Myocyte (in vitro differentiated cells): ENCODE results near the gene RIOK3. TPM values are rescaled to one million over a fixed set of nuclear protein-coding genes. Genes with fewer than 3 reads are reported as not detected.
A peak's percentile ranks its signal among the peaks of the same experiment; 100 is the strongest.
"Not testable (repeated sequence)": the region's sequence is repeated elsewhere in the genome, so short reads cannot be mapped to it uniquely, and the experiment has no call there.

Source experiments
- DNase-seq: peaks from one replicate; pipeline ENCODE4 v3.0.0-alpha.2; 2012; ENCODE audit warnings: low read depth
- polyA plus RNA-seq: library from polyadenylated mRNA; unstranded; fragments of >200 nt; gene quantifications from one replicate; pipeline ENCODE4 v1.2.1, GENCODE V29; 2012; ENCODE audit warnings: missing spikeins
- total RNA-seq: library from RNA; depleted of rRNA; stranded (reverse); fragments of >200 nt; gene quantifications from 2 replicates; pipeline ENCODE4 v1.2.3, GENCODE V29; 2014

The RIOK3 gene
- total RNA-seq: 157 and 160 TPM in 2 replicates
- polyA plus RNA-seq: 82.7 TPM

DNA sequence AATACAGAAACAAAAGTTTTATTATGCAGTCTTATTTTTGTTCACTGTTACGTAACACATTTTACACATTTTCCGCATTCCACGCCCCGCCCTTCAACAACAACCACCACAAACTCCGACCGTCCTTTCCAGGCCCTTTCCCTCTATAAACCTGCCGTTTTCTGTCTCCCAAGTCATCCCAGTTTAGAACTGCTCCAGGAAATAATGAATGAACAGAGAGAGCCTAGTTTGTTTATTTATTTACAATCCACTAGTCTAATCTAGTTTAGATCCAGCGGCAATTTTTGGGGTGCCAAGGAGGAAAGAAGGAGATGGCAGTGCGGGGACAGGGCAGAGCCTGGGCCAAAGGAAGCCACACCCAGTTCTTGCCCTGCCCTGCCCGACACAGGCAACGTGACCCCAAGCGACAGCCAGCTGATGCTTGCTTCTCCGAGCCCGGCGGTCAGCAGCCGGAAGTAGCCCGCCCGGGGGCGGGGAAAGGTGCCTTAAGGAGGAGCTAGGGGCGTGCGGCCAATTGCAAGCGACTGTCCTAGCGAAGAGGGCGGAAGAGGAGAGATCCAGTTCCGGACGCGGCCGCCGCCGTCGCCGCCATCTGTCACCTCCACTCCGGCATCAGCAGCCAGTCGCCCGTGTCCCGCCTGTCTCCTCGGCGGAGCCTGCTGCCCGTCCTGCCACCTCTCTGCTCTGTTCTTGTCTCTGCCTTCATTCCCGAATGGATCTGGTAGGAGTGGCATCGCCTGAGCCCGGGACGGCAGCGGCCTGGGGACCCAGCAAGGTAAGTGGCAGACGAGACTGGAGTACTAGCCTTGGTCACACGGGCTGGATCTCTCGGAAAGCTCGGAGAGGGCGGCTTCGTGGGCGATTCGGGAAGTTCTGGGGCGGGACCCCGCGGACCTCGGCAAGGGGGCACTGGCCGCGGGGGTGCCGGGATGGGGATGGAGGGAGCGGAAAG is at the start of gene RIOK3:
Gene RIOK3, plus strand, starts transcription at position 560 of the 952 bp plus-strand sequence. Its CDS starts 153 bp downstream, at position 713.
- peak; percentile 99 for DNase-seq

DNA sequence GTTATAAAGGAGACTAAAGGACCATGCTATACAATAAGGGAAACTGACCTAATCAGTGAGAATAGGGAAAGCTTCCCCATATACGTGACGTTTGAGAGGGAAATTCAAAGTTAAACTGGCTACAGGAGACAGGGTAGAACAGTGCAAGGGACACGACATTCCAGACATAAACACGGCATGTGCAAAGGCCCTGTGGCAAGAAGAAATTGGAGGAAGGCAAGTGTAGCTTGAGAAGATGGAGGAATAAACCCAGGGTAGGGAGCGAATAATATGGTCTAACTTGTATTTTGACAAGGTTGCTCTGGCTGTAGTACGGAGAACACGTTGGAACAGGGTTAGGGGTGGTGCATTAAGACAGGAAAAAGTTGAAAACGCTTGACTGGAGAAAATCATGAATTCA is 49.8 kb upstream of the RIOK3 start:
- DNase-seq: no peak

GRCh38 chr18:23405636-23406035 is 47.5 kb upstream of the RIOK3 start:
- no peak for DNase-seq

DNA sequence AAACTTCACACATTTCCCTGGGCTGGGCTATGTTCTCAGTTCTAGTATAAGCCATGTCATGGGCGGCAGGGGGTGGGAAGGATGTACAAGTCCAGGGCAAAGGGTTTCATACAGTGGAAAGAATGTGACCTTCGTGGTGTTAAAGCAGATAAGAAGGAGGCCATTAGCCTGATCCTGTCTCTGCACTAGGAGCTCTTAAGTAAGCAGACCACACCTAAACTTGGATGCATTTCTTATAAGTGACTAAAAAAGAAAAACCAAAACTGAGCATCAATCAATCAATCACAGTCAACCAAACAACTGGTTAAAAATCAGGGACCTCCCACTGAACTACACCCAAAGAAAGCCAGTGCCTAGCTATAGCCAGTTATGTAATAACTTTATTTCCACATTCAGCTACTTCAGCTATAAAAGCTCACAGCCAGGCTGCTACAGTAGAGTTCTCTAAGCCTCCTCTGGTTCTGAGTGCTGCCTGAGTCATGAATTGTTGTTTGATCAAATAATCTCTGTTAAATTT is 46.8 kb upstream of the RIOK3 start:
- DNase-seq: no peak

DNA sequence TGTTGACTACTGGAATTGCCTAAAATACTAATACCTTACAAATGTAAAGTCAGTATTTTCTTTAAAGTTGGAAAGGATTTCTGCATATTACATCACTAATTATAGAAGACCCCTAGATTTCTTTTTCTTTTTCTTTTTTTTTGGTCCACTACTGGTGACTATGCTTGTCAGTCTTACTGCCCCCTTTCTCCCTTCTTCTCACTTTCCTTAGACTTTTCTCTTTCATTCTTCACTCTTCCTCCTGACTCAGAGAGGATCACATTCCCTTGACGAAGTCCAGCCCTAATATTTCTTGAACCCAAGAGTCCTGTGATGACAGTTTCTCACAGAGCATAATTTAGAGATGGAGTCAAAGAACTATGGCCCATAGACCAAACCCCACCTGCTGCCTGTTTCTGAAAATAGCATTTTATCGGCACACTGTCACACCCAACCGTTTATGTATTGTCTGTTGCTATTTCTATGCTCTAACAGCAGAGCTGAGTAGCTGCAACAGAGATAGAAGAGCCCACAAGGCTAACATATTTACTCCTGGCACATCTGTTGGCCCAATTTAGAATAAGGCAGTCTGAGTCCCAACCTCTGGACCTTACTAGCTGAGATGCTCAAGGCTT is 40.6 kb upstream of the RIOK3 start:
- DNase-seq: peak; percentile 83

GRCh38 chr18:23415515-23415914 is 37.6 kb upstream of the RIOK3 start:
- no peak for DNase-seq

DNA sequence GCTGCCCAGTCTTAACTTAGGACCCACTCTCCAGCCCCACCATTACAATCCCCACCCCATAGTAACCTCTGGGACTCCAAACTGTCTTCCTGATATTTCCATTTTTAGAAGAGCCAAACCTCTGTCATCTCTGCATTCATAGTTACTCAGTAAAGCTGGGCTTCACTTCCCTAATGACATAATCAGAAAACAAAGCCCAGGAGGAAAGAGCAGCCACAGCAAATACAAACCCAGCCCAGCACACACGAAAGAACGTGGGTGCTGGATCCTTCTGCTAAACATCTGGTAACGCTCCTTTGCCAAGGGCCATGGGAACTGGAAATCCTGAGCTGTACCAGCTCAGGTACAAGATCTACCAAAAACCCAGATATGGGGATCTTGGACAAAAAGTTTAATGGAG is 36.8 kb upstream of the RIOK3 start:
- no peak for DNase-seq

GRCh38 chr18:23421277-23421676 is 31.8 kb upstream of the RIOK3 start:
- DNase-seq: no peak

DNA sequence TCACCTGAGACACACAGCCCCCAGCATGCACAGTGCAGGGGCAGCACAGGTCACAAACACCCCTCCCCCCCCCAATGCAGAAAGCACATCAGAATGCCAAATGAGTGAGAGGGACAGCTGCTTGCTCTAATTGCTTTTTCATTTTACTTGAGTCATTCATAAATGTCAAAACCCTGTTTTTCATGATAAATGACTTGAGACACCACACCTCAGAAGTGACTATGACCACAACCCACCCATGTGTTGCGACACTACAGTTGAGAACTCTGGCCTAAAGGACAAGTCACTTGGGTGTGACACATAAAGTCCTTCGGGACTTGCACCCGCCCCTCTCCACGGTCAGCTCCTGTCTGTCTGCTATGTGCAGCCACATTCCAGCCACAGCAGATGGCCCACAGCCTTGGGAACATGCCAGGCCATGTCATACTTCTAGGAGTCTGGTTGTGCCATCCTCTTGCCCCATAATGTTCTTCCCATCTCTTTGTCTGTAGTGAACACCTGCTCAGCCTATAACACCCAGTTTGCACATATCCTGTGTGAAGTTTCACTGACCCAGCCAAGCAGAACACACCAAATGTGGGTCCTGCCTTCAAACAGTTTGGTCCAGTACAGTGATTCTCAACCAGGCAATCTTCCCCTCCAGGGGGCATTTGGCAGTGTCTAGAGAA is 30.2 kb upstream of the RIOK3 start:
- DNase-seq: peak; percentile 98

GRCh38 chr18:23424616-23425015 is 28.5 kb upstream of the RIOK3 start:
- DNase-seq: no peak

GRCh38 chr18:23428821-23429220 is 24.3 kb upstream of the RIOK3 start:
- DNase-seq: no peak

- DNase-seq: not testable (repeated sequence)
Measured at GRCh38 chr18:23429538-23429937, 23.5 kb upstream of the RIOK3 start.

DNA sequence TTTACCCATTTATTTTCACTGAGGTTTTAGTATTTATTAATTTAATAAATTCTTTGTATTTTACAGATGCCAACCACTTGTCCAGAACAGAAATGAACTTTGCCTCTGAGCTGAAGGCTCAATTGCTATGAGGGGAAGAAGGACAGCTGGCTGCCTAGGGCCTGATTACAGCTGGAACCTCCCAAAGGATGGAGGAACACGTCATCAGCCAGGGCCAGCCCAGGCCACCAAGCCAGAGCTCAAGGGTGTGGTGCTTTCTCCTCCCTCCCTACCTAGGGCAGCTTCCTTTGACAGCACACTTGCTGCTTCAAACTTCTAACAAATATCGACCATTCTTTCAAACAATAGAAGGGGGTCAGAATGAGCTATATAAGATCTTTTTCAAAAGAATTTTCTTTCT is 19.7 kb upstream of the RIOK3 start:
- no peak for DNase-seq

DNA sequence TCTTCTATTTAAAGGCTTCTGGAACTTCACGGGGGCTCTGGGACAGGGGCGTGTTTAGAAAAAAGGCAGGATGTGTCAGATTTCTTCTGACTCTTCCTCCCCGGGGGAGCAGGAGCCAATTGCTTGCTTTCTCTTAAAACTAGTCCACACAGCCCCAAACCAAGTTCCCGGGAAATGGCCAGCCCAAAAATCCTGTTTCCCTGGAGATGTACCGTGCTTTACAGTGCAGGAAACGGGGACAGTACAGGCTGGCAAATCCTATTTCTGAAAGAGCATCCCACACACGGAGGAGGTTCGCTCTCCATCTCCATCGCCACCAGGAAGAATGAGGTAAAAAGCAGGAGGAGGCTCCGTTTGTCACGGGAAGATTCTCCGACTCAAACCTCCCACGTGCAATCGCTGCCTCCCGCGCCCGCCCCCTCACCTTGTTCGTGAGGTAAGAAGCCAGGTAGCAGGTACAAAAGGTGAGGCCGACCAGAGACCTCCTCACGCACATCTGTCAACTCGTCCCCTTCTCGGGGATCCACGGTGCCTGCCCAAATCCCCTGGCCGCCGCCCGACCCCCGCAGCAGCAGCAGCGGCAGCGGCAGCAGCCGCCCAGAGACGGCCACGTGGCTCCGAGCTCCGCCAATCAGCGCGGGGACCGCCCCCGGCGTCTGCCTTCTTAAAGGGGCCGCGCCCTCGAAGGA is 15.6 kb upstream of the RIOK3 start:
- peak; percentile 78 for DNase-seq

GRCh38 chr18:23438046-23438377 is 15.1 kb upstream of the RIOK3 start:
- DNase-seq: no peak

GRCh38 chr18:23438608-23439366 is 14.3 kb upstream of the RIOK3 start:
- DNase-seq: no peak

GRCh38 chr18:23440131-23440530 is 13.0 kb upstream of the RIOK3 start:
- DNase-seq: no peak

DNA sequence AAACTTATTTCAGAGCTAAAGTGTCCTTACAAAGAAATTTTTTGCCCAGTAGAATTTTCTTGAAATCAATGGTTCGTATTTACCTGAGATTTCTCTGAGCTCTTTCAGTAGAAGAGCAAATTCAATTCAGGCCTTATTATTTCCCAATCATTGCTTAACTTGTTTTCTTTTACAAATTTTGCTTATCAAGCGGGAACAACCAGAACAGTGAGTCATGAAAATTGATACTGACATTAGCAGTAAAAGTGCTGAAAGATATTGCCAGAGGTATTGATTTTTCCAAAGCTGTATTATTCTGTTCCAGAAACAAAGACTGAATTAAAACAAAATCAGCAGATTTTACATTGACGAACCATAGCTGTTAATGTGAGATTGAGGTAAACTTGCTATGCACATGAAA is 10.1 kb upstream of the RIOK3 start:
- no peak for DNase-seq

DNA sequence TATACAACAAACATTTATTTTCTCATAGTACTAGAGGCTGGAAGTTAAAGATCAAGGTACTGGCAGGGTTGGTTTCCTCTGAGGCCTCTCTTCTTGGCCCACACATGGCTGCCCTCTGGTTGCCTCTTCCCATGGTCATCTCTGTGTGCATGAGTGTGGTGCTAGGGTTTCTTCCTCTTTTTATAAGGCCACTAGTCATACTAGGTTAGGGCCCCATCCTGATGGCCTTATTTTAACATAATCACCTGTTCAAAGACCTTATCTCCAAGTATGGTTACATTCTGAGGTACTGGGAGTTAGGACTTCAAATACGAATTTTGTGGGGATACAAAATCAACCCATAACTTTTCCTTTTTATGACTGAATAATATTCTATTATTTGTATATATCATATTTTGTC is 4.8 kb upstream of the RIOK3 start:
- DNase-seq: no peak

DNA sequence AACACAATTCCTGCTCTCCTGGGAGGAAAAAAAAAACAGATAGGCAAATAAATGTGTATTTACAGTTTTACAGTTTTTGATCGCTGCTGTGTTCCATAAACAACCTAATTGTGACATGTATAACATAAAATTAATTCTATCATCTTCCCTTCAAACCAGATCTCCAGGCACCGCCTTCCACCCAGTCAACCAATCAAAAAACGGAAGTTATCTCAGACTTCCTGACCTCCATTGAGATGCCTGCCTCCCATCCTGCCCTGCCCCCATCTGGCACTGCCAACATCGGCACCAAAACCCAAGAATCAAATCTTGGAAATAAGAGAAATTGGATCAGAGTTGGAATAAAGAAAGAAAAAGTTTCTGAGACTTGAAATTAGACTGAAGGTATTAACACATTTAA is 3.1 kb upstream of the RIOK3 start:
- no peak for DNase-seq

DNA sequence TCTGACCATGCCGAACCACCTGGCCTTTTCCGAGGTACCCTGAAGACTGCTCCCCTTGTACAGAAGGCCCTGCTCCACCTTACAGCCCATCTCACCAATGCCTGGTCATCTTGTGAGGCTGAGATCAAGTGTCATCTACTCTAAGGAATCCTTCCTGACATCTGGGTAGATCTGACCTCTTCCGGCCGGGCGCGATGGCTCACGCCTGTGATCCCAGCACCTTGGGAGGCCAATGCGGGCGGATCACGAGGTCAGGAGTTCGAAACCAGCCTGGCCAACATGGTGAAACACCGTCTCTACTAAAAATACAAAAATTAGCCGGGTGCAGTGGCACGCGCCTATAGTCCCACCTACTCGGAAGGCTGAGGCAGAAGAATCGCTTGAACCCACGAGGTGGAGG is 2.1 kb upstream of the RIOK3 start:
- DNase-seq: no peak
